GM11168 (cell line): ENCODE measurements around the gene GGN.
"Not testable (repeated sequence)": the region's sequence is repeated elsewhere in the genome, so short reads cannot be mapped to it uniquely, and the experiment has no call there.

Experiments
- in situ Hi-C: fragments of 300-500 bp; cut with MboI; formaldehyde crosslinking; loops from one replicate; pipeline ENCODE4 v1.12.0; 2022; ENCODE audit warnings: low sequenced_read_pairs; ENCODE audit not compliant: unreplicated experiment

The GGN gene

DNA sequence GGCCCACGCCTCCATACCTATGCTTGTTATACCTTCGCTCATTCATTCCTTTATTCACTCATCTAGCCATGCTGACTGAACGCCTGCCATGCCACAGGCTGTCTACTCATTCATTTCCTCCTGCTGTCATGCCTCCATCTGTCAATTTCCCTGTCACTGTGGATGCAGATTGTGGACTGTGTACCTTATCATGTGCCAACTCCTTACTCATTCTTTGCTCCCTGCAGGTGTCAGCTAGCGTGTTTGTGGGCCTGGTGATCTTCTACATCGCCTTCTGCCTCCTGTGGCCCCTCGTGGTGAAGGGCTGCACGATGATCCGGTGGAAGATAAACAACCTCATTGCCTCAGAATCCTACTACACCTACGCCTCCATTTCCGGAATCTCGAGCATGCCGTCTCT, 17.5 kb downstream of the GGN start:
- in situ Hi-C loops, result no loop called here

DNA sequence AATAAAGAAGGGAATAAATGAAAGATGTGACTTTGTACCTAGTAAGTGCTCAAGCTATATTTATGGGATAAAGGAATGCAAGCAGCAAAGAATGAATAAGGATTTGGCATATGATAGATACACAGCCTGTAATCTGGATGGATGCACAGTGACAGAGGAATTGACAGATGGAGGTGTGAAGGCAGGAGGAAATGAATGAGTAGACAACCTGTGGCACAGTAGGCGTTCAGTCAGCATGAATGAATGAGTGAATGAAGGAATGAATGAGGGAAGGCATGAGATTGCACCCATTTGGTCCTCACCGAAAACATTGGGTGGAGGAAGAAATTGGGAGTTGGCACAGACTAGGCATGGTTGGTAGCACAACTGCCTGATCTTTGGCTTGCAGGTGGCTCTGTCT, 18.2 kb downstream of the GGN start:
- in situ Hi-C loops, result no loop called here

DNA sequence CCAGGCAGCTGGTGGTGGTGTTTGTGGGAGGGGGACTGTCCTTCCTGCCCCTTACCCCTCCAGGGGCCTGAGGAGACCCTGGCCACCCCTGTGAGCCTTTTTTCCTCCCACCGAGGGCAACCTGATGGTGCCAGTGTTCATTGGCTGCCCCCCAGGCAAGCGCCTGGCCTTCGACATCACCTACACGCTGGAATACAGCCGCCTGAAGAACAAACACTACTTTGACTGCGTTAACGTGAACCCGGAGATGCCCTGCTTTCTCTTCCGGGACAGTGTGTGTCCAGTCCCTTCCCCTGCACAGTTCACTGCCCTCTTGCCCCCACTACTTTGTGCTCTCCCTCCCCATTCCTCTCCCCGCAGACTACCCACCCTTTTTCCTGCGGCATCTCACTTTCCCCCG, 20.8 kb downstream of the GGN start:
- in situ Hi-C loops, result no loop called here

DNA sequence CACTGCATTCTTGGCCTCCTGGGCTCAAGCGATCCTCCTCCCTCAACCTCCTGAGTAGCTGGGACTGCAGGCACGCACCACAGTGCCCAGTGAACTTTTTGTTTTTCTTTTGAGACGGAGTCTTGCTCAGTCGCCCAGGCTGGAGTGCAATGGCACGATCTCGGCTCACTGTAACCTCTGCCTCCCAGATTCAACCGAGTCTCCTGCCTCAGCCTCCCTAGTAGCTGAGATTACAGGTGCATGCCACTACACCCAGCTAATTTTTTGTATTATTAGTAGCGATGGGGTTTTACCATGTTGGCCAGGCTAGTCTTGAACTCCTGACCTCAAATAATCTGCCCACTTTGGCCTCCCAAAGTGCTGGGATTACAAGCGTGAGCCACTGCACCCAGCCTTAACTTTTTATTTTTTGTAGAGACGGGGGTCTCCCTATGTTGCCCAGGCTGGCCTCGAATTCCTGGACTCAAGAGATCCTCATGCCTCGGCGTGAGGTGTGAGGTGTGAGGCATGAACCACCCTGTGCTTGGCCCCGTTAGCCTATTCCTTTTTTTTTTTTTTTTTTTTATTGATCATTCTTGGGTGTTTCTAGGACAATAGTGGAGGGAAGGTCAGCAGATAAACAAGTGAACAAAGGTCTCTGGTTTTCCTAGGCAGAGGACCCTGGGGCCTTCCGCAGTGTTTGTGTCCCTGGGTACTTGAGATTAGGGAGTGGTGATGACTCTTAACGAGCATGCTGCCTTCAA, 24.7 kb downstream of the GGN start:
- in situ Hi-C loops, result not testable (repeated sequence)

DNA sequence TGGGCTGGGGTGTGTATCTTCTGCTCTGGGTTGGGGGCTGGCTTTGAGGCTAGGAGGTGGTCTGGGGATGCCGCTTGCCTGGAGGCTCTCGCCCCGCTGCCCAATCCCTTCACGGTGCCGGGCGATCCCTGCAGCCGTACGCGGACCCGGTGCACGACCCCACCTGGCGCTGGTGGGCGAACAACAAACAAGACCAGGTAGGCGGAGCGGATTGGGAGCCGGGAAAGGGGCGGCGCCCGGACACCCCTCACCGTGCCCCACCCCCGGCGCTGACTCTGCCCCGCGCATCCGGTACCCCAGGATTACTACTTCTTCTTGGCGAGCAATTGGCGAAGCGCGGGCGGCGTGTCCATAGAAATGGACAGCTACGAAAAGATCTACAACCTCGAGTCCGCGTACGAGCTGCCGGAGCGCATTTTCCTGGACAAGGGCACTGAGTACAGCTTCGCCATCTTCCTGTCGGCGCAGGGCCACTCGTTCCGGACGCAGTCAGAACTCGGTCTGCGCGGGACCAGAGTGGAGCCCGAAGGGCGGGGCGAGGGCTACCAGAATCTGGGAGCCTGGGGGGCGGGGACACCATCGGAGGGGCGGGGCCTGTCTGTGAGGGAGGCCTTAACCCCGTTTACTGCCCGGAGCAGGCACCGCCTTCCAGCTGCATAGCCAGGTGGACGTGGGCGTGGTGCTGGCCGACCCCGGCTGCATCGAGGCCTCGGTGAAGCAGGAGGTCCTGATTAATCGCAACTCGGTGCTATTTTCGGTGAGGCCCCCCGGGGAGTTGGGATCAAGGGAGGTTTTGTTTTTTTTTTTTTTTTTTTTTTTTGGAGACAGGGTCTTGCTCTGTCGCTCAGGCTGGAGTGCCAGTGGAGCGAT, 25.5 kb downstream of the GGN start:
- in situ Hi-C loops, result no loop called here

DNA sequence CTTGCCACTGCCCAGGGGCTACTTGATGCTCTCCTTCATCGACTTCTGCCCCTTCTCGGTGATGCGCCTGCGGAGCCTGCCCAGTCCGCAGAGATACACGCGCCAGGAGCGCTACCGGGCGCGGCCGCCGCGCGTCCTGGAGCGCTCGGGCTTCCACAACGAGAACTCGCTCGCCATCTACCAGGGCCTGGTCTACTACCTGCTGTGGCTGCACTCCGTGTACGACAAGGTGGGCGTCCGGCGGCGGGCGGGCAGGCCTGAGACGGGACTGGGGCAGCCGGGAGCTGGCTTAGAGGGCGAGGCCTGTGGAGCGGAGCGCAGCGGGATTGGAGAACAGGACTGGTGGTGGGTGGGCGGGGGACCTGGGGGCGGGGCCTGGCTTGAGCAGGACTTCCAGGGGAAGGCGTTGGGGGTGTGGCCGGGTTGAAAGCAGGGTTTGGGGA, 26.2 kb downstream of the GGN start:
- in situ Hi-C loops, result no loop called here

DNA sequence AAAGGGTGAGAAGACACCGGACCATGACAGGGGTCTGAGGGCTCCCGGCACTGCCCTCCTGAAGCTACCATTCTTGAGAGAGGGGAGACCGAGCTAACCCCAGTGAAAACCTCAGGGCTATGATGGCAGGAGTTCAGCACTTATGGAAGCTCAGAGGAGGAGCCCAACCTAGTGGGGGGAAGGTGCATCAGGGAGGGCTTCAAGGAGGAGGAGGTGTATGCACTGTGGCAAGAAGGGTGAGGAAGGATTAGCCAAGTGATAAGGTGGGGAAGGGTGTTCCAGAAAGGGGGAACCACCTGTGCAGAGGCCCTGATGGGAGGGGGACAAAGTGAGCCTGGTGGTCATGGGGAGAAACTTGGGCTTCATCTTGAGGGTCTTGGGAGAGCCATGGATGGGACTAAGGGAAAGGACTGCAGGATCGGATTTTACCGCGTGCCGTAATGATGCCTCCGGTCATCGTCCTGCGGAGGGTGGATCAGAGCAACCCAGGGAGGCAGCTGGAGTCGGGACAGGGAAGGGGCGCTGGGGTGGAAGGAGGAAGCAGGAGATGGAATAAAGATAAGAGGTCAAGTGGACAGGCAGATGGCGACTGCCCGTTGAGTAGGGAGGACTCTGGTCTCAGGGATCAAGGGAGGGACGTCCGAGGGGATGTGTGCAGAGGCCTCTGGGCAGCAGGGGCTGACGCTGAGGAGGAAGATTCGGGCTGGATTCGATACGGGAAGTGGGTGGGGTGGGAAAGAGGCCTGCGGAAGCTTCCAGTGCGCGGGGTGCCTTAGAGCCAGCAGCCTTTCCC, 26.8 kb downstream of the GGN start:
- in situ Hi-C loops, result no loop called here

DNA sequence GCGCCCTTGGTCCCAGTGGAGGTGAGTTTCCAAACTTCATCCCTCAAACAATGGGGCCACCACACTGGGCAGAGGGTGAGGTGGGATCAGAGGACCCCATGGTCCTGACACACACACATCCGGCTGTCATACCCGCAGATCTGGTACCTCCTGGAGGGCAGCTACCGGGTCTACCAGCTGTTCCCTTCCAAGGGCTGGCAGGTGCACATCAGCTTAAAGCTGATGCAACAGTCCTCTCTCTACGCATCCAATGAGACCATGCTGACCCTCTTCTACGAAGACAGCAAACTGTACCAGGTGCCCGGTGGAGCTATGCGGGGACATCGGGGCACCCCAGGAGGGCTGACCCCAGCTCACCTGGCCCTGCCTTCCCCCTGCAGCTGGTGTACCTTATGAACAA, 27.5 kb downstream of the GGN start:
- in situ Hi-C loops, result no loop called here

DNA sequence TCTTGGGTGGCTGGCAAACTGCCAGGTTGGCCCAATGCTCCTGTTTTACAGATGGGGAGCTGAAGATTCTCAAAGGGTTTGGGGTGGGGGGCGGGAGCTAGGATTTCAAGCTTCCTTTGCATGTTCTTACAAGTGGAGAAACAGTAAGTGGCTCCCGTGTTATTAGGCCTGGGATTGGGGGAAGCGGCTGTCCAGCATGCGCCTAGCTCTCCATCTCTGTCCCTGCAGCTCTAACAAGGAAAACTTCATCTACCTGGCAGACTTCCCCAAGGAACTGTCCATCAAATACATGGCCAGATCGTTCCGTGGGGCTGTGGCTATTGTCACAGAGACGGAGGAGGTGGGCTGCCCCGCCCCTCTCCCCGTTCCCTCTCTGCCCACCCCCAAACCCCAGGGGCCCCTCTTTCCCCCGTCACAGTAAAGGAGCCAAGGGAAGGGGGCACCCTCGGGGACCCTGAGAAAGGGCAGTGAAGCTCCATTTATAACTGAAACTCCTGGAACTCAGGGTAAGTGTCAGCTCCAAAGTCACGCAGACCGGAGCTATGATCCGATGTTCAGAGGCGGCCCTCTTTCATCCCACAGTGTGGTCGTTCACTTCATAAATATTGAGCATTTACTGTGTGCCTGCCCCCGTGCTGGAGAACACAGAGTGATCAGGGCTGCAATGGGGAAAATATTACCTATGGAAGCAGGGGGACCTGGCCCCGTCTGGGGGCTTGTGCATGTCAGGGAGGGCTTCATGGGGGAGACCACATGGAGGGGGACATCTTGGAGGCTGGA, 28.4 kb downstream of the GGN start:
- in situ Hi-C loops, result no loop called here

DNA sequence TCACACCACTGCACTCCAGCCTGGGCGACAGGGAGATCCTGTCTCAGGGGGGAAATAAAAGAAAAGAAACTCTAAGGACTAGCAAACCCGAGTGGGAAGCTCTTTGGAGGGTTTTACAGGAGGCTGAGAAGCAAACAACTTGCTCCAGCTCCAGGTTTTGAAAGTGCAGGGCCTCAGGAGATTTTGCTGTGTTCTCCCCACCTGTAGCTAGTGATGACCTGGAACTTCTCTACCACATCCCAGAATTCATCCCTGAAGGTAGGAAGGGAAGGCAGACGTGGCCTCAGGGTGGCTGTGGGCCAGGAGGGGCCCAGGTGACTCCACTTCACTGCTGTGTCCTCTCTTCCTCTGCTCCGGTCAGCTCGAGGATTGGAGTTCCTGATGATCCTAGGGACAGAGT, 29.8 kb downstream of the GGN start:
- in situ Hi-C loops, result no loop called here

DNA sequence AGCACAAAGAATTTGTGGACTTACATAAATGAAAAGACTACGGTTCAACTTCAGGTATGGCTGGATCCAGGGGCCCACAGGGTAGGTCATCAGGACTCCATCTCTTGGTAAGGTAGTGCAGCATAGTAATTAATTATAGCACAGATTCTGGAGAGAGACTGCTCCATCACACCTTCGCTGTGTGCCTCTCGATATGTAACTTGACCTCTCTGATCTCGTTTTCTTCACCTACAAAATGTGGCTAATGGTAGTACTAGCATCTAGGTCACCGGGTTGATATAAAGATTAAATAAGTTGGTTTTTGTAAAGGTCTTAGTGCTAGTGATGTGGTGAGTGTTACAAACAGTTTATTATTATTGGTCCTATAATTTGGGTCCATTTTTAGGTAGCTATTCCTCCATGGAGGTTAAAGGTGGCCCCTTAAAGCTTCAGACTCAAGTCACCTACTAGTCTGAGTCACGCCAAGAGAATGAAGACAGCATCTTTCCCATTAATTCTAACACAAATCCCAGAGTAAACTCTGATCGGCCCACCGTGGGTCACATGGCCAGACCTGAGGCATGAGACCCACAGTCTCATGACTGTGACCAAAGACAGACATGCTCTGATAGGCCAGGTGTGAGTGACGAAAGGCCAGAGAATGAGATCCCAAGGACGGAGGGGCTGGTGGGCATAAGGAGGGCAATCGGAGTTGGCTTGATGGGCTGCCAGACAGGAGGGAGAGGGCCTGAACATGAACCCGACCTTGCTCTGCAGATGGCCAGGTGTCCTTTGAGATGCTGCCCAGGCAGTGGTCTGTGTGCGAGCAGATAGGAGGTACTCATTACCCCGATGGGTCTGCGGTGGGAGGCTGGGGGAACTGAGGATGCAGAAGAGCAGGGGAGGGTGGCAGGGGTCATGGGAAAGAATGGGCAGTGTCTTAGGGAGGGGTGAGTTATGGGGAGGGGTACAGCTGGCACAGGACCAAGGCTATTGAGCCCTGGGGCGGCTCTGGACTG, 31.8 kb downstream of the GGN start:
- in situ Hi-C loops, result no loop called here

DNA sequence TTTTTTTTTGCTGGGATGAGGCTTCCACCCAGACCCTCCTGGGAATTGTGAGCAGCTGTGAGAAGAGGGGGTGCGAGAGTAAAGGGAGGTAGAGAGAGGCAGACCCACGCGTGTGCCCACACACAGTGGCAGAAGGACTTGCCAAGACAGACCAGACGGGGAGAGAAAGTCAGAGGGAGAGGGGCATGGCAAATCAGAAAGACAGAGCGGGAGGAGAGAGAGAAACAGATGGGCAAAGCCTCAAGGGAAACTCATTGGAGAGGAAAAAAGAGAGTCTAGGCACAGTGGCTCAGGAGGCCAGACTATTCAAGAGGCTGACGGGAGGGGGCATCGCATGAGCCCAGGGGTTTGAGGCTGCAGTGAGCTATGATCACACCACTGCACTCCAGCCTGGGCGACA, 35.2 kb downstream of the GGN start:
- in situ Hi-C loops, result no loop called here

DNA sequence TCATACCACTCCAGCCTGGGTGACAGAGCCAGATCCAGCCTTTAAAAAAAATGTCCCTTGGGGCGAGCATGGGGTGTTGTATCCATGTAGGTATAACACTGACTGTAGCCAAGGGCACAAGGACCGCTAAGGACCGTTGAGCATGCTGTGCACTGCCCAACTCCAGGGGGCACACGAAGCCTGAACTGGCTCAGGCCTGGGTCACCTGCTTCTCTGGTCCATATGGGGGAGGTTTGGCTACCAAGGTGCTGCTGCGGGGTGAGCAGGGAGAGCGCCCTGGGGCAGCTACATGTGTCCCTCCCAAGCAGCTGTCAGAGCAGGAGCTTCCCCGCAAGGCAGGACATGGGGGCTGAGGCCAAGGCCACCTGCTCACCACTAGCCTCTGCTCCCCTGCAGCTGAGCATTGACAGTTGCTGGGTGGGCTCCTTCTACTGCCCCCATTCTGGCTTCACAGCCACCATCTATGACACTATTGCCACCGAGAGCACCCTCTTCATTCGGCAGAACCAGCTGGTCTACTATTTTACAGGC, 35.9 kb downstream of the GGN start:
- in situ Hi-C loops, result no loop called here

DNA sequence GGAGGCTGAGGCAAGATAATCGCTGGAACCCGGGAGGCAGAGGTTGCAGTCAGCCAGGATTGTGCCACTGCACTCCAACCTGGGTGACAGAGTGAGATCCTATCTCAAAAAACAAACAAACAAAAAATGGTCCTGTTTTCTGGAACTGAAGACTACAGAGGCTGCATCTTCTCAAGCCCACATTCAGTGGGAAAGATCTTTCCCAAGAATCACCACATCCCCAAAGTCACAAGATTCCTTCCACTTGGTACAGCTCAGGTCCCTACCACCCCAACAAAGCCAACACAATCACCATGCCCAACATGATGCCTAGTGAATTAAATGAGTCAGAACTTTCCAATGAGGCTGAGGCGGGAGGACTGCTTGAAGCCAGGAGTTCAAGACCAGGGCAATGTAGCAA, 37.0 kb downstream of the GGN start:
- in situ Hi-C loops, result no loop called here

DNA sequence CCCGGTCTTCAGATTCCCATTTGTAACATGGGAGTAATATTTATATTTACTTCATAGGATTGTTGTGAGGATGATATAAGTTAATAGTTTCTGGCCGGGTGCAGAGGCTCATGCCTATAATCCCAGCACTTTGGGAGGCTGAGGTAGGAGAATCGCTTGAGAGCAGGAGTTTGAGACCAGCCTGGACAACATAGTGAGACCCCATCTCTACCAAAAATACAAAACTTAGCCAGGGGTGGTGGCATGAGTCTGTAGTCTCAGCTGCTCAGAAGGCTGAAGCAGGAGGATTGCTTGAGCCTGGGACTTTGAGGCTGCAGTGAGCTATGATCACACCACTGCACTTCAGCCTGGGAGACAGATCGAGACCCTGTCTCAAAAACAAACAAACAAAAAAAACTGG, 41.0 kb downstream of the GGN start:
- in situ Hi-C loops, result no loop called here

DNA sequence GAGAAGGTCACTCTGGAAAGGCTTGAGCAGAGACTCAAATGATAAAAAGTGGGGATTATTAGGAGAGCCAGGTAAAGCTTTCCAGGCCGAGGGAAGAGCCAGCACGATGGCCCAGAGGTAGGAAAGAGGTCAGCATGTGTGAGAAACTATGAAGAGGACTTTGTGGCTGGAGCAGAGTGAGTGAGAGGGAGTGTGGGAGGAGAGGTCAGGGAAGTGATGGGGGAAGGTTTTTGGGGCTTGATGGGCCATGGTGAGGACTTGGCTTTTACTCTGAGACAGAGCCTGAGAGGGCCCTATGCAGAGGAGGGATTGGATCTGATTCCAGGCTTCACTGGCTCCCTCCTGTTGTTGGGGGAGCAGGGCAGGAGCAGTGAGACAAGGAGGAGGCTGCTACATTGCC, 46.9 kb downstream of the GGN start:
- in situ Hi-C loops, result no loop called here

DNA sequence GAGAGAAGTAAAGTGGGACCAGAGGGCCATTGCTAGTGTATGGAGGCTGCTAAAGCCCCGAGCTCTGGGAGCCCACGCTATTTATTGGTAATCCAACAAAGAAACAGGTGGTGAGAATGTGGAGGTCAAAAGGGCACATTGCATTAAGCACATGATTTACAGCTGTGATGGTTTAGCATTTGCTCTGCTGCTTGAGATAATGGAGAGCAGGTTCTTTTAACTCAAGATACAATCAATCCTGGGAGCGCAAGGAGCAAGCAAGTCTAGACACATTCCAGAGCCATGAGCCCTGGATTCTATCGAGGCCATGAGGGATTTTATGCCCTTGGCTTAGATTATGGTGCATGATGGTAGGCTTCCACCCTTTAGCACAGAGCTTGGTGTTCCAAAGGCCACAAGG, 48.8 kb downstream of the GGN start:
- in situ Hi-C loops, result loop anchor here (10.0 kb wide), 1 partner anchor 434 kb away; the partner anchor contains the start of genes SIPA1L3 and WDR87

DNA sequence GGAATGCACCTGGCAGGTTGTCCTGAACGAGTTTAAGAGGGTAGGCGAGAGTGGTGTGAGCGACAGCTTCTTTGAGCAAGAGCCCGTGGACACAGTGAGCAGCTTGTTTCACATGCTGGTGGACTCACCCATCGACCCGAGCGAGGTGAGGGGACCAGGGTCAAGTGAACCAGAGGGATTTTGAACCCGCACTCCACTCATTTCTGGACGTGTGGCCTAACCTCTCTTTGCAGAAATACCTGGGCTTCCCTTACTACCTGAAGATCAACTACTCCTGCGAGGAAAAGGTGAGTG, 50.5 kb downstream of the GGN start:
- in situ Hi-C loops, result loop anchor here (10.0 kb wide), 1 partner anchor 433 kb away; the partner anchor contains the start of genes SIPA1L3 and WDR87
